ENCODE data around the gene TRAPPC12.
"Not testable (repeated sequence)": the region's sequence is repeated elsewhere in the genome, so short reads cannot be mapped to it uniquely, and the experiment has no call there.

Gene TRAPPC12

GRCh38 chr2:3433776-3434400 is 54.4 kb downstream of the TRAPPC12 start:
- Histone ChIP-seq H2AFZ (ENCODE audit: low read depth, low read length) (no peak overlapping the region), H3K4me1 (ENCODE audit: insufficient read depth, low read length) (peaks cover 7% of the 10 kb centered on the region), H3K4me3 (ENCODE audit: low read length) (no peak overlapping the region), H3K9me3 (ENCODE audit: low read length) (no peaks in the 10 kb centered on the region), H3K27me3 (ENCODE audit: insufficient read depth, low read length) (no peaks in the 10 kb centered on the region), H3K36me3 (ENCODE audit: insufficient read depth, low read length) (peaks cover 26% of the 10 kb centered on the region)

DNA sequence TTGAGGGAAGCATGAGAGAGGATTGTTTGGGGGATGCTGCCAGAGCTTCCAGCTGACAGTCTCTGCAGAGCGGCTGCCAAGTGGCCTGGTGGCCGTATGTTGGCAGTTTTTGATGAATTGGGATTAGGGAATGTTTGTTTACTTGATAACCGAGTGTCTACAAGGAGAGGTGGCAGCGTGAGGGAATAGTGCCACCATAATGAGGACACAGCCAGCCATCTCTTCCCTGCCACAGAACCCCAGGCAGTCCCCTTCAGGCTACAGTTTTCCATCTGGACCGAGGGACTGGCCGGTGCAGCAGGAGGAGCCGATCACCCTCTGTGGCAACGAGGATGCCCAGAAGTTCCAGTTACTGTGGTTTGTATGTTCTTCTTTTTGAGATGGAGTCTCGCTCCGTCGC is 55.2 kb downstream of the TRAPPC12 start:
- Histone ChIP-seq H3K4me3 (ENCODE audit: low read length) (no peak overlapping the region), H3K9me3 (ENCODE audit: low read length) (no peaks in the 10 kb centered on the region), H3K36me3 (ENCODE audit: insufficient read depth, low read length) (peaks cover 26% of the 10 kb centered on the region), H3K4me1 (ENCODE audit: insufficient read depth, low read length) (peaks cover 7% of the 10 kb centered on the region), H3K27me3 (ENCODE audit: insufficient read depth, low read length) (no peaks in the 10 kb centered on the region), H2AFZ (ENCODE audit: low read depth, low read length) (no peak overlapping the region)

DNA sequence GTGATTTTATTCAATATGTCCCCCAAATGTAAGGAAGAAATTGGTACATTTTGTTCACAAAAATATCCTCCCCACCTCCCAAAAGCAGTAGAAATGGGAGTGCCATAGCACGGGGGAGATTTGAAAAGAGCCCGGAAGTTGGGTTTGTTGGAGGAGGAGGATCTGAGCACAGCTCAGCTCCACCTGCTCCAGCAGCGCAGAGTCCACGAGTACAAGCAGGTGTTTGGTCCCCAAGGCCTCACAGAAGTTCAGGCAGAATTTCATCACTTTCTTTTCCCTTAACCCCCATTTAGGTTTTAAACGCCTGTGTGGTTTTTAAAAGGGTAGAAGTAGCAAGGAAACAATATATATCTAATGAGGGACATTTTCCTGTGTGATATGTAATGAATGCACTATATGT is 56.0 kb downstream of the TRAPPC12 start:
- no peak overlapping the region for H2AFZ ChIP-seq (ENCODE audit: low read depth, low read length)
- no peaks in the 10 kb centered on the region for H3K9me3 ChIP-seq (ENCODE audit: low read length)
- no peaks in the 10 kb centered on the region for H3K27me3 ChIP-seq (ENCODE audit: insufficient read depth, low read length)
- H3K4me1 ChIP-seq (ENCODE audit: insufficient read depth, low read length) = peaks cover 7% of the 10 kb centered on the region
- H3K36me3 ChIP-seq (ENCODE audit: insufficient read depth, low read length) = peaks cover 23% of the 10 kb centered on the region
- no peak overlapping the region for H3K4me3 ChIP-seq (ENCODE audit: low read length)

DNA sequence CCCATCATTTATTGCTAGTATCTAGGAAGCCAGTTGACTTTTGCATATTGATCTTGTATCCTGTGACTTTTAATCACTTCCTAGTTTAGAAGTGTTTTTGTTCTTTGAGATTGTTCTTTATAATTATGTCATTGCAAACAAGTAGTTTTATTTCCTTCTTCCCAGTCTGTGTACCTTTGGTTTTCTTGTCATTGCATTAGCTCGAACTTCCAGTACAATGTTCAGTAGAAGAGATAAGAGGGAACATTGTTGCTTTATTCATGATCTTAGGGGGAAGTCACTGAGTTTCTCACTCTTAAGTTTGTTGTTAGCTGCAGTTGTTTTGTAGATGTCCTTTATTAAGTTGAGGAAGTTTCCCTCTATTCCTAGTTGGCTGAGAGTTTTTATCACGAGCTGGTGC is 61.0 kb downstream of the TRAPPC12 start:
- H3K27me3 ChIP-seq (ENCODE audit: insufficient read depth, low read length) = no peaks in the 10 kb centered on the region
- H3K4me3 ChIP-seq (ENCODE audit: low read length) = no peak overlapping the region
- peaks cover 22% of the 10 kb centered on the region for H3K36me3 ChIP-seq (ENCODE audit: insufficient read depth, low read length)
- H3K4me1 ChIP-seq (ENCODE audit: insufficient read depth, low read length) = no peaks in the 10 kb centered on the region
- H2AFZ ChIP-seq (ENCODE audit: low read depth, low read length) = no peak overlapping the region
- no peaks in the 10 kb centered on the region for H3K9me3 ChIP-seq (ENCODE audit: low read length)

DNA sequence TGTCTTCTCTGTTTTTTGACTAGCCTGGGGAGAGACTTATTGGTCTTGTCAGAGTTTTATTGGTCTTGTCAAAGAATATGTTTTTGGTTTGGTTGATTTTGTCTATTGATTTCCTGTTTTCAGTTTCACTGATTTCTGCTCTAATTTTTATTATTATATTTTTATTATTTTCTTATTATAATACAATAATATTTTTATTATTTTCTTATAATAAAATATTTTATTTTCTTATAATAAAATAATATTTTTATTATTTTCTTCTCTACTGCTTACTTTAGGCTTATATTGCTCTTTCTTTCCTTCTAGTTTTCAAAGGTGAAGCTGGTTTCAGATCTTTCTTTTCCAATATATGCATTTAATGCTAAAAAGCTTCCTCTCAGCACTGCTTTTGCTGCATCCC is 62.0 kb downstream of the TRAPPC12 start:
- Histone ChIP-seq H3K27me3 (ENCODE audit: insufficient read depth, low read length) (no peaks in the 10 kb centered on the region), H3K4me1 (ENCODE audit: insufficient read depth, low read length) (no peaks in the 10 kb centered on the region), H3K4me3 (ENCODE audit: low read length) (no peak overlapping the region), H3K36me3 (ENCODE audit: insufficient read depth, low read length) (peaks cover 29% of the 10 kb centered on the region), H3K9me3 (ENCODE audit: low read length) (no peaks in the 10 kb centered on the region), H2AFZ (ENCODE audit: low read depth, low read length) (no peak overlapping the region)

DNA sequence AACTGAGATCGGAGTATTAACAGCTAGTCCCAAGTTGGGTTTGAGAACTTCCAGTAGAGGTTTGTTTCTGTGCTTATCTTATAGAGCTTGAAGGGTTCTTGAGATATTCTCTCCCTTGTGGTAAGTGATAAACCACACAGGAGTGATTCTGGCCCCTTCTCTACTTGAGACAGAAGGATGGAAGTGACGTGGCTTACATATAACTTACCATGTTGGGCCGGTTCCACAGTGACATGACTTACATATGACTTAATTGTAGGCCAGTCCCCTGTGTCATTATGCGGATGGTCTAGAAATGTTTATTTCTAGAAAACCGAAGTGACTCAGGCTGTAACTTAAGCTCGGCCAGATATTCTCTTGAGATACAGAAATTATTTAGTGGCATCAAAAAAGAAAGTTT is 62.7 kb downstream of the TRAPPC12 start:
- Histone ChIP-seq H3K36me3 (ENCODE audit: insufficient read depth, low read length) (peaks cover 33% of the 10 kb centered on the region), H3K4me1 (ENCODE audit: insufficient read depth, low read length) (no peaks in the 10 kb centered on the region), H2AFZ (ENCODE audit: low read depth, low read length) (no peak overlapping the region), H3K4me3 (ENCODE audit: low read length) (no peak overlapping the region), H3K27me3 (ENCODE audit: insufficient read depth, low read length) (no peaks in the 10 kb centered on the region), H3K9me3 (ENCODE audit: low read length) (no peaks in the 10 kb centered on the region)

GRCh38 chr2:3443083-3443482 is 63.6 kb downstream of the TRAPPC12 start:
- H2AFZ ChIP-seq (ENCODE audit: low read depth, low read length) = no peak overlapping the region
- H3K4me3 ChIP-seq (ENCODE audit: low read length) = no peak overlapping the region
- no peaks in the 10 kb centered on the region for H3K4me1 ChIP-seq (ENCODE audit: insufficient read depth, low read length)
- H3K9me3 ChIP-seq (ENCODE audit: low read length) = no peaks in the 10 kb centered on the region
- no peaks in the 10 kb centered on the region for H3K27me3 ChIP-seq (ENCODE audit: insufficient read depth, low read length)
- H3K36me3 ChIP-seq (ENCODE audit: insufficient read depth, low read length) = peaks cover 39% of the 10 kb centered on the region

DNA sequence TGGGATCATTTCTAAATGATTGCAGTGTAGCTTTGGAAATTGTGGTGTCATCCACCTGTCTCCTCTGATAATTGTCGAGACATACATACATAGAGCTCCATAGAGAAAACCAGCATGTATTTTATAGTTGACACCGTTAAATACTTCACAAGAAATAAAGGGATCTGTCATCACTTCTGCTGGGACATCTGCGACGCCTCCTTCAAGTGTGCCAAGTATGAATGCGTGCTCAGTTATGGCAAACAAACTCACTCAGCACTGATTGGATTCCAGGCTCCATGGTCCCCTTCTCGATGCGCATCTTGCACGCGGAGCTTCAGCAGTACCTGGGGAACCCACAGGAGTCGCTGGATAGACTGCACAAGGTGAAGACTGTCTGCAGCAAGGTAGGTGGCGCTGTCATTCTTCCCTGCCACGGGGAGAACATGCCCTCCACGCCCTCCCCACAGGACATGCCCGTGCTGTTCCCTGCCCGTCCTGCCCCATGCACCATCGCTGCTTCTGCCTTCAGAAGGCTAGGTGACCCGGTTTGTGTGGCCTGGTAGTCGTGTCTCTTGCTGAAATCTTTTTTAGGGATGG is 64.1 kb downstream of the TRAPPC12 start:
- Histone ChIP-seq H3K9me3 (ENCODE audit: low read length) (no peaks in the 10 kb centered on the region), H2AFZ (ENCODE audit: low read depth, low read length) (no peak overlapping the region), H3K4me3 (ENCODE audit: low read length) (no peak overlapping the region), H3K36me3 (ENCODE audit: insufficient read depth, low read length) (peaks cover 39% of the 10 kb centered on the region), H3K27me3 (ENCODE audit: insufficient read depth, low read length) (no peaks in the 10 kb centered on the region), H3K4me1 (ENCODE audit: insufficient read depth, low read length) (no peaks in the 10 kb centered on the region)

- Histone ChIP-seq H3K36me3 (ENCODE audit: insufficient read depth, low read length) (peaks cover 52% of the 10 kb centered on the region), H3K4me1 (ENCODE audit: insufficient read depth, low read length) (no peaks in the 10 kb centered on the region), H3K4me3 (ENCODE audit: low read length) (no peak overlapping the region), H3K9me3 (ENCODE audit: low read length) (no peaks in the 10 kb centered on the region), H3K27me3 (ENCODE audit: insufficient read depth, low read length) (no peaks in the 10 kb centered on the region), H2AFZ (ENCODE audit: low read depth, low read length) (no peak overlapping the region)
Observed at GRCh38 chr2:3445891-3446290, 66.4 kb downstream of the TRAPPC12 start.

- no peaks in the 10 kb centered on the region for H3K27me3 ChIP-seq (ENCODE audit: insufficient read depth, low read length)
- H3K4me1 ChIP-seq (ENCODE audit: insufficient read depth, low read length) = no peaks in the 10 kb centered on the region
- H3K4me3 ChIP-seq (ENCODE audit: low read length) = no peak overlapping the region
- peaks cover 54% of the 10 kb centered on the region for H3K36me3 ChIP-seq (ENCODE audit: insufficient read depth, low read length)
- no peaks in the 10 kb centered on the region for H3K9me3 ChIP-seq (ENCODE audit: low read length)
- no peak overlapping the region for H2AFZ ChIP-seq (ENCODE audit: low read depth, low read length)
Observed at GRCh38 chr2:3446381-3446780, 66.9 kb downstream of the TRAPPC12 start.

- H3K4me3 ChIP-seq (ENCODE audit: low read length); H3K9me3 ChIP-seq (ENCODE audit: low read length); H2AFZ ChIP-seq (ENCODE audit: low read depth, low read length); H3K27me3 ChIP-seq (ENCODE audit: insufficient read depth, low read length); H3K4me1 ChIP-seq (ENCODE audit: insufficient read depth, low read length): not testable (repeated sequence)
- H3K36me3 ChIP-seq (ENCODE audit: insufficient read depth, low read length) = peaks cover 58% of the 10 kb centered on the region
Observed at GRCh38 chr2:3447186-3447585, 67.7 kb downstream of the TRAPPC12 start.

GRCh38 chr2:3447789-3448317 is 68.4 kb downstream of the TRAPPC12 start:
- no peaks in the 10 kb centered on the region for H3K27me3 ChIP-seq (ENCODE audit: insufficient read depth, low read length)
- H3K9me3 ChIP-seq (ENCODE audit: low read length) = no peaks in the 10 kb centered on the region
- no peak overlapping the region for H3K4me3 ChIP-seq (ENCODE audit: low read length)
- no peaks in the 10 kb centered on the region for H3K4me1 ChIP-seq (ENCODE audit: insufficient read depth, low read length)
- H3K36me3 ChIP-seq (ENCODE audit: insufficient read depth, low read length) = peaks cover 58% of the 10 kb centered on the region
- H2AFZ ChIP-seq (ENCODE audit: low read depth, low read length) = no peak overlapping the region

DNA sequence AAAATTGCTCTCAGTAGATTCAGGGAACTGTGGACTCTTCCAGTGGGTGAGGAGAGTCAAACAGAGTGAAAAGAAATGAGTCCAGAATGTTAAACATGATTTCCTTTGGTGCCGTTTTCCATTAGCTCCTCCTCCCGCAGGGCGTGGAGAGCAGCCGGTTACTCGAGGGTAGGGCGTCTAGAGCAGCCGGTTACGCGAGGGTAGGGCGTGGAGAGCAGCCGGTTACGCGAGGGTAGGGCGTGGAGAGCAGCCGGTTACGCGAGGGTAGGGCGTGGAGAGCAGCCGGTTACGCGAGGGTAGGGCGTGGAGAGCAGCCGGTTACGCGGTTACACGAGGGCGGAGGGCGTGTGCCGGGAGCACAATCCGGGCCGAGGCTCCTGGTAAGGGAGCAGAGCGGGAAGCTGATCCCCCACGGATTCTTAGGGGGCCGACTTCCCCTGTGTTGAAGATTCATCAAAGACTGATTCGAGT is 69.0 kb downstream of the TRAPPC12 start:
- H3K27me3 ChIP-seq (ENCODE audit: insufficient read depth, low read length); H3K9me3 ChIP-seq (ENCODE audit: low read length); H2AFZ ChIP-seq (ENCODE audit: low read depth, low read length); H3K4me3 ChIP-seq (ENCODE audit: low read length); H3K4me1 ChIP-seq (ENCODE audit: insufficient read depth, low read length): not testable (repeated sequence)
- peaks cover 62% of the 10 kb centered on the region for H3K36me3 ChIP-seq (ENCODE audit: insufficient read depth, low read length)

GRCh38 chr2:3449086-3449485 is 69.6 kb downstream of the TRAPPC12 start:
- Histone ChIP-seq H3K9me3 (ENCODE audit: low read length) (no peaks in the 10 kb centered on the region), H3K27me3 (ENCODE audit: insufficient read depth, low read length) (no peaks in the 10 kb centered on the region), H3K4me3 (ENCODE audit: low read length) (no peak overlapping the region), H2AFZ (ENCODE audit: low read depth, low read length) (no peak overlapping the region), H3K4me1 (ENCODE audit: insufficient read depth, low read length) (no peaks in the 10 kb centered on the region), H3K36me3 (ENCODE audit: insufficient read depth, low read length) (peaks cover 57% of the 10 kb centered on the region)
